HepG2 (cell line): ENCODE results near the gene RAD21L1. TPM values are rescaled to one million over a fixed set of nuclear protein-coding genes. Genes with fewer than 3 reads are reported as not detected.

Source experiments
- ATAC-seq: fragments of 200-7000 bp; cut with Tn5 transposase; 3 replicates; pipeline ENCODE4 v1.9.1; 2020; ENCODE audit warnings: mild to moderate bottlenecking, moderate library complexity
- BruUV-seq: library from RNA; stranded (reverse); fragments of 400-500 nt; replicated peaks from 2 replicates; lab custom pipeline; 2021; lab: Mats Ljungman, UMichigan
- CTCF ChIA-PET: fragments of 300-600 bp; formaldehyde crosslinking; extraction: SDS; loops from one replicate; lab custom pipeline; 2021; ENCODE audit warnings: low total read pairs, inconsistent platforms, low intra/inter-chr PET ratio; lab: Yijun Ruan, JAX
- POLR2A ChIA-PET: fragments of 350-600 bp; sonication (Branson Sonifier 250); formaldehyde crosslinking; loops from one replicate; lab custom pipeline; 2020; ENCODE audit warnings: antibody characterized with exemption, inconsistent platforms; lab: Yijun Ruan, JAX
- DNase-seq: peaks from one replicate; pipeline ENCODE4 v3.0.0-alpha.2; 2015; ENCODE audit warnings: low spot score
- FAIRE-seq: peaks from 3 replicates; lab custom pipeline; 2011; peaks lifted over from hg19 to GRCh38; lab: Jason Lieb, UNC
- H2AFZ ChIP-seq: one replicate; pipeline ENCODE4 v1.6.1; 2011; ENCODE audit warnings: low read length, inconsistent platforms
- H3K27ac ChIP-seq: fragments of 300-600 bp; 3 replicates; pipeline ENCODE4 v1.8.0; 2011; ENCODE audit warnings: mixed run types, mild to moderate bottlenecking, mixed read lengths, low read length, inconsistent platforms; ENCODE audit not compliant: insufficient read depth; ENCODE audit errors: extremely low read length
- H3K27me3 ChIP-seq, 2 experiments: fragments of 200-600 bp in 1 of 2; 2 replicates in 1 of 2; 3 replicates in 1 of 2; pipeline versions ENCODE4 v1.6.0 to v1.8.0; 2011; ENCODE audit warnings: low read length in 2 of 2, mild to moderate bottlenecking in 2 of 2, moderate library complexity in 2 of 2, inconsistent platforms in 1 of 2; ENCODE audit not compliant: insufficient read depth in 2 of 2, control insufficient read depth in 1 of 2
- H3K36me3 ChIP-seq, 2 experiments: fragments of 200-600 bp in 1 of 2; replicated peaks in 1 of 2; 2 replicates in 1 of 2; 3 replicates in 1 of 2; pipeline versions ENCODE4 v1.5.1 to v1.8.0; 2011; ENCODE audit warnings: low read length in 2 of 2, inconsistent platforms in 1 of 2; ENCODE audit not compliant: insufficient read depth in 2 of 2, control insufficient read depth in 1 of 2
- H3K4me1 ChIP-seq: 2 replicates; pipeline ENCODE4 v1.5.1; 2012; ENCODE audit warnings: low read length, inconsistent platforms; ENCODE audit not compliant: insufficient read depth
- H3K4me2 ChIP-seq: 2 replicates; pipeline ENCODE4 v1.6.0; 2011; ENCODE audit warnings: low read depth, low read length, inconsistent platforms
- H3K4me3 ChIP-seq, 3 experiments: fragments of 200-600 bp in 1 of 3; sonication (generic), shearing (Covaris generic) in 1 of 3; replicated peaks in 1 of 3; 2 replicates each; pipeline ENCODE4 v1.5.1; 2011 to 2016; ENCODE audit warnings: low read length in 3 of 3, inconsistent platforms in 2 of 3, low read depth in 2 of 3, mild to moderate bottlenecking in 2 of 3, control low read depth in 1 of 3, mixed read lengths in 1 of 3; ENCODE audit not compliant: insufficient read depth in 1 of 3
- H3K79me2 ChIP-seq: one replicate; pipeline ENCODE4 v1.6.1; 2011; ENCODE audit warnings: low read length, inconsistent platforms; ENCODE audit not compliant: insufficient read depth
- H3K9ac ChIP-seq: 2 replicates; pipeline ENCODE4 v1.6.0; 2011; ENCODE audit warnings: mild to moderate bottlenecking, low read depth, low read length, inconsistent platforms; ENCODE audit not compliant: insufficient read depth
- H3K9me3 ChIP-seq: 2 replicates; pipeline ENCODE4 v1.5.1; 2012; ENCODE audit warnings: mild to moderate bottlenecking, low read length
- H4K20me1 ChIP-seq: 2 replicates; pipeline ENCODE4 v1.6.0; 2011; ENCODE audit warnings: inconsistent platforms, mild to moderate bottlenecking, low read length, moderate library complexity; ENCODE audit not compliant: insufficient read depth
- ARNT2 ChIP-seq: sonication (generic); formaldehyde crosslinking; IDR thresholded peaks from 2 replicates; pipeline ENCODE4 v1.8.0; 2022; ENCODE audit warnings: mild to moderate bottlenecking, low read depth, missing genetic modification reagents, moderate library complexity
- KDM1A ChIP-seq: IDR thresholded peaks from 2 replicates; pipeline ENCODE4 v1.6.1; 2016; ENCODE audit warnings: missing compliant biosample characterization
- NR2C2 ChIP-seq: sonication (generic); formaldehyde crosslinking; IDR thresholded peaks from 2 replicates; pipeline ENCODE4 v1.4.0; 2020; ENCODE audit warnings: missing genetic modification reagents, mild to moderate bottlenecking, moderate library complexity, borderline replicate concordance
- PHF21A ChIP-seq: sonication (generic); formaldehyde crosslinking; IDR thresholded peaks from 2 replicates; pipeline ENCODE4 v1.5.0; 2020; ENCODE audit warnings: mild to moderate bottlenecking, missing genetic modification reagents
- SRSF1 ChIP-seq: fragments of 200-400 bp; formaldehyde crosslinking; optimal IDR thresholded peaks from 2 replicates; pipeline ENCODE3; 2017; ENCODE audit warnings: mild to moderate bottlenecking, low read depth, low read length, moderate library complexity
- ZNF572 ChIP-seq: sonication (generic); formaldehyde crosslinking; IDR thresholded peaks from 2 replicates; pipeline ENCODE4 v1.5.1; 2020; ENCODE audit warnings: mild to moderate bottlenecking, missing genetic modification reagents
- ZNF768 ChIP-seq: sonication (generic); formaldehyde crosslinking; IDR thresholded peaks from 2 replicates; pipeline ENCODE4 v1.4.0; 2020; ENCODE audit warnings: missing genetic modification reagents
- WGBS: methylation state at CpG from one replicate; pipeline ENCODE4 v1.1.6; 2017; ENCODE audit warnings: low lambda C conversion rate; 5-methylcytosine and 5-hydroxymethylcytosine counted together
- in situ Hi-C: cut with HindIII; loops from 2 replicates; pipeline ENCODE4 v1.10.0; 2017; ENCODE audit warnings: low pct_unique_long_range_greater_than_20kb; ENCODE audit not compliant: extremely low pct_ligation_motif_present
- intact Hi-C: fragments of 100-400 bp; cut with micrococcal nuclease; formaldehyde crosslinking; loops from one replicate; pipeline ENCODE4 v1.10.0; 2022; ENCODE audit not compliant: unreplicated experiment
- polyA plus RNA-seq, 8 experiments: library from polyadenylated mRNA; depleted of rRNA in 3 of 8; stranded (reverse) in 7 of 8; unstranded in 1 of 8; fragments of >200 nt; fragmentation: Illumina TruSeq in 4 of 8; extraction: Trizol in 4 of 8; gene quantifications; 2 replicates each; pipeline versions ENCODE4 v1.2.1 to v1.2.3, GENCODE V29; 2011 to 2016; ENCODE audit warnings: low read depth in 4 of 8, missing spikeins in 1 of 8, mixed read lengths in 1 of 8; ENCODE audit not compliant: insufficient read depth in 1 of 8
- total RNA-seq, 5 experiments: library from RNA; depleted of rRNA; stranded (reverse); fragments of >200 nt; fragmentation: Illumina TruSeq; extraction: Trizol; gene quantifications; 2 replicates each; pipeline ENCODE4 v1.2.3, GENCODE V29; 2016; ENCODE audit warnings: low read depth in 1 of 5
- TF ChIP-seq, protein P1 (sequence below): sonication (generic); formaldehyde crosslinking; IDR thresholded peaks from 2 replicates; pipeline ENCODE4 v1.4.0; 2020; ENCODE audit warnings: missing genetic modification reagents
- TF ChIP-seq, protein P2 (sequence below): IDR thresholded peaks from 2 replicates; pipeline ENCODE4 v1.6.1; 2016; ENCODE audit warnings: mild to moderate bottlenecking
- TF ChIP-seq, protein P3 (sequence below): IDR thresholded peaks from 2 replicates; pipeline ENCODE4 v1.6.1; 2018; ENCODE audit warnings: missing genetic modification reagents, mild to moderate bottlenecking, missing compliant biosample characterization
- TF ChIP-seq, protein P4 (sequence below): sonication (generic); formaldehyde crosslinking; IDR thresholded peaks from 2 replicates; pipeline ENCODE4 v1.9.0; 2022; ENCODE audit warnings: missing genetic modification reagents, mild to moderate bottlenecking, borderline replicate concordance

Gene RAD21L1
- total and polyA plus RNA-seq, 2 of the 13 experiments (the other 11 are each of a cell fraction or from before 2014, with no cell fraction given) = not detected

DNA sequence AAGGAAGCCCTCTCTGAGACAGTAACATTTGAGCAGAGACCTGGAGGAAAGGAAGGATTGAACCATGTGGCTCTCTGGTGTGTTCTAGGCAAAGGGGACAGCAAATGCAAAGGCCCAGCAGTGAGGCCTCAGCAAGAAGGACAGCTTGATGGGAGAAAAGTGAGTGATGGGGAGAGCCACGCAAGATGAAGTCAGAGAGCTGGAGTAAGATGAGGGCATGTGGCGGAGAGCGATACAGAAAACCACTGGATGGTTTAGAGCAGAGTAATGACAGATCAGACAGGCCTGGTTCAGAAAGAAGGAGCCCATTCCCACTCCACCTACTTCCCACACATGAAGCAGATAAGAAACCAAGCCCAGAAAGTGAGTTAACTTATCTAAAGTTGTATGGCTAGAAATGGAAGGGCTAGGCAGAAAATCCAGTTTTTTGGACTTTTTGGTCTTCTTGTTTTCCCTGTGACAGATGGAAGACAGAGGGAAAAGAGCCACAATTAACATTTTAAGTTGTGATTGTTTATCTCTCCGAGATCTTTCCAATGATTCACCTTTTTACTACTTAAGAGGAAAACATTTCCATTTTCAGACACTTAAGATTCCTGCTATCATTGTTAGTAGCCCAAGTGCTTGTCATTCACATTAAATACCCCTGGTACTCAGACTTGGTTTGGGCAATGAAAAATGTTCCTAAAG is 39.5 kb downstream of the RAD21L1 start (continued):
- TF ChIP-seq, protein P1, sequence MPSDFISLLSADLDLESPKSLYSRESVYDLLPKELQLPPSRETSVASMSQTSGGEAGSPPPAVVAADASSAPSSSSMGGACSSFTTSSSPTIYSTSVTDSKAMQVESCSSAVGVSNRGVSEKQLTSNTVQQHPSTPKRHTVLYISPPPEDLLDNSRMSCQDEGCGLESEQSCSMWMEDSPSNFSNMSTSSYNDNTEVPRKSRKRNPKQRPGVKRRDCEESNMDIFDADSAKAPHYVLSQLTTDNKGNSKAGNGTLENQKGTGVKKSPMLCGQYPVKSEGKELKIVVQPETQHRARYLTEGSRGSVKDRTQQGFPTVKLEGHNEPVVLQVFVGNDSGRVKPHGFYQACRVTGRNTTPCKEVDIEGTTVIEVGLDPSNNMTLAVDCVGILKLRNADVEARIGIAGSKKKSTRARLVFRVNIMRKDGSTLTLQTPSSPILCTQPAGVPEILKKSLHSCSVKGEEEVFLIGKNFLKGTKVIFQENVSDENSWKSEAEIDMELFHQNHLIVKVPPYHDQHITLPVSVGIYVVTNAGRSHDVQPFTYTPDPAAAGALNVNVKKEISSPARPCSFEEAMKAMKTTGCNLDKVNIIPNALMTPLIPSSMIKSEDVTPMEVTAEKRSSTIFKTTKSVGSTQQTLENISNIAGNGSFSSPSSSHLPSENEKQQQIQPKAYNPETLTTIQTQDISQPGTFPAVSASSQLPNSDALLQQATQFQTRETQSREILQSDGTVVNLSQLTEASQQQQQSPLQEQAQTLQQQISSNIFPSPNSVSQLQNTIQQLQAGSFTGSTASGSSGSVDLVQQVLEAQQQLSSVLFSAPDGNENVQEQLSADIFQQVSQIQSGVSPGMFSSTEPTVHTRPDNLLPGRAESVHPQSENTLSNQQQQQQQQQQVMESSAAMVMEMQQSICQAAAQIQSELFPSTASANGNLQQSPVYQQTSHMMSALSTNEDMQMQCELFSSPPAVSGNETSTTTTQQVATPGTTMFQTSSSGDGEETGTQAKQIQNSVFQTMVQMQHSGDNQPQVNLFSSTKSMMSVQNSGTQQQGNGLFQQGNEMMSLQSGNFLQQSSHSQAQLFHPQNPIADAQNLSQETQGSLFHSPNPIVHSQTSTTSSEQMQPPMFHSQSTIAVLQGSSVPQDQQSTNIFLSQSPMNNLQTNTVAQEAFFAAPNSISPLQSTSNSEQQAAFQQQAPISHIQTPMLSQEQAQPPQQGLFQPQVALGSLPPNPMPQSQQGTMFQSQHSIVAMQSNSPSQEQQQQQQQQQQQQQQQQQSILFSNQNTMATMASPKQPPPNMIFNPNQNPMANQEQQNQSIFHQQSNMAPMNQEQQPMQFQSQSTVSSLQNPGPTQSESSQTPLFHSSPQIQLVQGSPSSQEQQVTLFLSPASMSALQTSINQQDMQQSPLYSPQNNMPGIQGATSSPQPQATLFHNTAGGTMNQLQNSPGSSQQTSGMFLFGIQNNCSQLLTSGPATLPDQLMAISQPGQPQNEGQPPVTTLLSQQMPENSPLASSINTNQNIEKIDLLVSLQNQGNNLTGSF (CRISPR knock-in tag) = no peak
- TF ChIP-seq ARNT2 (CRISPR knock-in tag) = no peak

DNA sequence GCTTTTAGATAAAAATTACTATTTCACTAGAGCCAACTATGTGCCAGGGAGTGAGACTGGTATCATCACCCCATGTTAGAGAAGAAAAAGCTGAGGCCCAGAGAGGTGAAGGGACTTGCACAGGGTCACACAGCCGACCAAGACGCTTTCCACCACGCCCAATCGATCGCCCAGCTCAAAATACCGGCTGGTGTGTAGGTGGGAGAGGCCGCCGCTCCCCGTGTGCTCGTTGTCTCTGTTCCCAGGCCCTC is 40.0 kb downstream of the RAD21L1 start:
- POLR2A ChIA-PET = interaction anchor here (1.0 kb wide), 1 partner anchor 60 kb away, joined by 3 read pairs; no protein-coding TSS in a partner anchor
- Histone ChIP-seq H3K4me3 (peak overlapping the region; percentile 53 to 67 (median 59)), H3K4me2 (peak overlapping the region; percentile 76), H3K9ac (no peak overlapping the region), H3K4me1 (no peaks in the 10 kb centered on the region; the same call in 1 of the 2 replicates), H3K27ac (no peak overlapping the region), H2AFZ (no peak overlapping the region), H3K9me3 (no peaks in the 10 kb centered on the region), H4K20me1 (no peaks in the 10 kb centered on the region), H3K36me3 (no peaks in the 10 kb centered on the region), H3K79me2 (no peaks in the 10 kb centered on the region), H3K27me3 (peaks cover 16 to 48% of the 10 kb centered on the region in 2 experiments)
- in situ Hi-C loops = no loop called here
- 4% methylated on average over 10 of the region's 10 CpGs for WGBS
- no TSS peak for BruUV-seq
- intact Hi-C loops = no loop called here
- CTCF ChIA-PET = no interaction called here
- ATAC-seq = no peak
- no peak for DNase-seq
- no peak for FAIRE-seq
- TF ChIP-seq ZNF768 (CRISPR knock-in tag) (peak; percentile 99), PHF21A (CRISPR knock-in tag) (0 out of 2 replicates have a peak, but pooled peaks have one; percentile 17), SRSF1 (no peak), NR2C2 (CRISPR knock-in tag) (0 out of 2 replicates have a peak, but pooled peaks have one; percentile 16), KDM1A (CRISPR knock-in tag) (peak; percentile 90), ZNF572 (CRISPR knock-in tag) (no peak)
- TF ChIP-seq, protein P2, sequence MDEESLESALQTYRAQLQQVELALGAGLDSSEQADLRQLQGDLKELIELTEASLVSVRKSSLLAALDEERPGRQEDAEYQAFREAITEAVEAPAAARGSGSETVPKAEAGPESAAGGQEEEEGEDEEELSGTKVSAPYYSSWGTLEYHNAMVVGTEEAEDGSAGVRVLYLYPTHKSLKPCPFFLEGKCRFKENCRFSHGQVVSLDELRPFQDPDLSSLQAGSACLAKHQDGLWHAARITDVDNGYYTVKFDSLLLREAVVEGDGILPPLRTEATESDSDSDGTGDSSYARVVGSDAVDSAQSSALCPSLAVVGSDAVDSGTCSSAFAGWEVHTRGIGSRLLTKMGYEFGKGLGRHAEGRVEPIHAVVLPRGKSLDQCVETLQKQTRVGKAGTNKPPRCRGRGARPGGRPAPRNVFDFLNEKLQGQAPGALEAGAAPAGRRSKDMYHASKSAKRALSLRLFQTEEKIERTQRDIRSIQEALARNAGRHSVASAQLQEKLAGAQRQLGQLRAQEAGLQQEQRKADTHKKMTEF (CRISPR knock-in tag) = 0 out of 2 replicates have a peak, but pooled peaks have one; percentile 14
- TF ChIP-seq, protein P3, sequence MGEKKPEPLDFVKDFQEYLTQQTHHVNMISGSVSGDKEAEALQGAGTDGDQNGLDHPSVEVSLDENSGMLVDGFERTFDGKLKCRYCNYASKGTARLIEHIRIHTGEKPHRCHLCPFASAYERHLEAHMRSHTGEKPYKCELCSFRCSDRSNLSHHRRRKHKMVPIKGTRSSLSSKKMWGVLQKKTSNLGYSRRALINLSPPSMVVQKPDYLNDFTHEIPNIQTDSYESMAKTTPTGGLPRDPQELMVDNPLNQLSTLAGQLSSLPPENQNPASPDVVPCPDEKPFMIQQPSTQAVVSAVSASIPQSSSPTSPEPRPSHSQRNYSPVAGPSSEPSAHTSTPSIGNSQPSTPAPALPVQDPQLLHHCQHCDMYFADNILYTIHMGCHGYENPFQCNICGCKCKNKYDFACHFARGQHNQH (CRISPR knock-in tag) = 0 out of 2 replicates have a peak, but pooled peaks have one; percentile 30
- TF ChIP-seq, protein P4, sequence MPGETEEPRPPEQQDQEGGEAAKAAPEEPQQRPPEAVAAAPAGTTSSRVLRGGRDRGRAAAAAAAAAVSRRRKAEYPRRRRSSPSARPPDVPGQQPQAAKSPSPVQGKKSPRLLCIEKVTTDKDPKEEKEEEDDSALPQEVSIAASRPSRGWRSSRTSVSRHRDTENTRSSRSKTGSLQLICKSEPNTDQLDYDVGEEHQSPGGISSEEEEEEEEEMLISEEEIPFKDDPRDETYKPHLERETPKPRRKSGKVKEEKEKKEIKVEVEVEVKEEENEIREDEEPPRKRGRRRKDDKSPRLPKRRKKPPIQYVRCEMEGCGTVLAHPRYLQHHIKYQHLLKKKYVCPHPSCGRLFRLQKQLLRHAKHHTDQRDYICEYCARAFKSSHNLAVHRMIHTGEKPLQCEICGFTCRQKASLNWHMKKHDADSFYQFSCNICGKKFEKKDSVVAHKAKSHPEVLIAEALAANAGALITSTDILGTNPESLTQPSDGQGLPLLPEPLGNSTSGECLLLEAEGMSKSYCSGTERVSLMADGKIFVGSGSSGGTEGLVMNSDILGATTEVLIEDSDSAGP (CRISPR knock-in tag) = peak; percentile 98
